Middle frontal gyrus (tissue), 1 donor: ENCODE data around the gene ZFAND3.

Source experiments
- DNase-seq: peaks from one replicate; pipeline ENCODE4 v3.0.0-alpha.2; 2015; ENCODE audit warnings: low spot score; ENCODE audit errors: extremely low spot score

The ZFAND3 gene

GRCh38 chr6:38152620-38153019 is 333.1 kb downstream of the ZFAND3 start:
- no peak for DNase-seq

GRCh38 chr6:38153076-38153797 is 333.7 kb downstream of the ZFAND3 start:
- DNase-seq: no peak

GRCh38 chr6:38153798-38154345 is 334.3 kb downstream of the ZFAND3 start:
- DNase-seq: no peak

GRCh38 chr6:38154731-38155130 is 335.2 kb downstream of the ZFAND3 start:
- no peak for DNase-seq

- DNase-seq: no peak
Observed at GRCh38 chr6:38155144-38155543, 335.6 kb downstream of the ZFAND3 start.

- DNase-seq: no peak
Observed at GRCh38 chr6:38155621-38156204, 336.2 kb downstream of the ZFAND3 start.

GRCh38 chr6:38156818-38157565 is 337.5 kb downstream of the ZFAND3 start:
- DNase-seq: no peak

- no peak for DNase-seq
Observed at GRCh38 chr6:38157905-38158304, 338.4 kb downstream of the ZFAND3 start.

- DNase-seq: no peak
Observed at GRCh38 chr6:38158762-38159350, 339.3 kb downstream of the ZFAND3 start.

GRCh38 chr6:38159596-38159995 is 340.1 kb downstream of the ZFAND3 start:
- DNase-seq: no peak

GRCh38 chr6:38160831-38161230 is 341.3 kb downstream of the ZFAND3 start:
- no peak for DNase-seq

- no peak for DNase-seq
Observed at GRCh38 chr6:38161331-38161730, 341.8 kb downstream of the ZFAND3 start.

- no peak for DNase-seq
Observed at GRCh38 chr6:38161754-38162492, 342.4 kb downstream of the ZFAND3 start.

- DNase-seq: no peak
Observed at GRCh38 chr6:38162493-38163185, 343.1 kb downstream of the ZFAND3 start.

- no peak for DNase-seq
Observed at GRCh38 chr6:38163186-38164130, 343.9 kb downstream of the ZFAND3 start.

GRCh38 chr6:38164131-38164481 is 344.6 kb downstream of the ZFAND3 start:
- DNase-seq: no peak

GRCh38 chr6:38164671-38165108 is 345.2 kb downstream of the ZFAND3 start:
- DNase-seq: no peak

GRCh38 chr6:38166411-38167240 is 347.1 kb downstream of the ZFAND3 start:
- no peak for DNase-seq
